Esophagus muscularis mucosa (tissue), 3 donors: ENCODE results near the gene MSH3.

Experiments
- EP300 ChIP-seq: sonication (generic); formaldehyde crosslinking; IDR thresholded peaks from one replicate; pipeline ENCODE4 v1.6.1; 2017; ENCODE audit warnings: antibody characterized with exemption
- POLR2AphosphoS5 ChIP-seq, 2 donors: sonication (generic); formaldehyde crosslinking; IDR thresholded peaks; one replicate each; pipeline ENCODE4 v1.6.1; 2017; ENCODE audit warnings: antibody characterized with exemption in 2 of 2

GRCh38 chr5:80867233-80867632, 212.8 kb downstream of the MSH3 start:
- TF ChIP-seq EP300 (no peak), POLR2AphosphoS5 (IDR thresholded peaks at IDR 0.05) (no peak)
